ENCODE results near the gene SPDEF.

The SPDEF gene

DNA sequence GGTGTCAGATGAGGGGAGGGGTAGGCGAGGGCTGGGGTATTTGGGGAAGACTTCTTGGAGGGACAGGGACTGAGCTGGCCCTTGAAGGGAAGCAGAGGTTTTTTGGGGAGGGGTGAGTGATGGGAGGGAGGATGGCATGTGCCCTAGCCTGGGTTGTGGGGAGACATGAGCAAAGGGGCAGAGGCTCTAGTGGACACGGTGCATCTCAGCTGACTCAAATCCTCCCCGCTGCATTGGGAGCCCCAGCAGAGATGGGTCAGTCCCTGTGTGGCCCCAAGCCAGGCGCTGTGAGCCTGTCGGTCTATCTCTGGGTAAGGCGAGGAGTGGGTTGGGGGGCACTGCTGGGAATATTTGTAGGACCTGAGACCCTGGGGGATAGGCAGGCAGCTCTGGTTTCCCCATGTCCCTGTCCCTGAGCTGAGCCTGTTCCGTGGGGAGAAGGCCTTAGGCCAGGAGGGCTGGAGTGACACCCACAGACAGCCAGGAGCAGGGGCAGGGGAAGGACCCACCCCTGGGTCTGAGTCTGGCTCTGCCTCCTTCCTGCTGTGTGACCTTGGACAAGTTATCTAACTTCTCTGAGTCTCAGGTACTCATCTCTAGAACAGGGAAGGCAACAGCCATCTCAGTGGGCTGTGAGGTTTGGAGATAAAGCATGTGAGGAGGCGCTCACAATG lies 36.0 kb downstream of the SPDEF start:
- TF ChIP-seq MYC (IDR thresholded peaks at IDR 0.05; ENCODE audit: low read depth, low read length) (no peak), POLR2A (IDR thresholded peaks at IDR 0.05; ENCODE audit: extremely low read depth, insufficient read length) (no peak)
- TF ChIP-seq, protein P1, sequence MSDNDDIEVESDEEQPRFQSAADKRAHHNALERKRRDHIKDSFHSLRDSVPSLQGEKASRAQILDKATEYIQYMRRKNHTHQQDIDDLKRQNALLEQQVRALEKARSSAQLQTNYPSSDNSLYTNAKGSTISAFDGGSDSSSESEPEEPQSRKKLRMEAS (IDR thresholded peaks at IDR 0.05; ENCODE audit: low read depth, low read length), result no peak
- TF ChIP-seq, protein P2, sequence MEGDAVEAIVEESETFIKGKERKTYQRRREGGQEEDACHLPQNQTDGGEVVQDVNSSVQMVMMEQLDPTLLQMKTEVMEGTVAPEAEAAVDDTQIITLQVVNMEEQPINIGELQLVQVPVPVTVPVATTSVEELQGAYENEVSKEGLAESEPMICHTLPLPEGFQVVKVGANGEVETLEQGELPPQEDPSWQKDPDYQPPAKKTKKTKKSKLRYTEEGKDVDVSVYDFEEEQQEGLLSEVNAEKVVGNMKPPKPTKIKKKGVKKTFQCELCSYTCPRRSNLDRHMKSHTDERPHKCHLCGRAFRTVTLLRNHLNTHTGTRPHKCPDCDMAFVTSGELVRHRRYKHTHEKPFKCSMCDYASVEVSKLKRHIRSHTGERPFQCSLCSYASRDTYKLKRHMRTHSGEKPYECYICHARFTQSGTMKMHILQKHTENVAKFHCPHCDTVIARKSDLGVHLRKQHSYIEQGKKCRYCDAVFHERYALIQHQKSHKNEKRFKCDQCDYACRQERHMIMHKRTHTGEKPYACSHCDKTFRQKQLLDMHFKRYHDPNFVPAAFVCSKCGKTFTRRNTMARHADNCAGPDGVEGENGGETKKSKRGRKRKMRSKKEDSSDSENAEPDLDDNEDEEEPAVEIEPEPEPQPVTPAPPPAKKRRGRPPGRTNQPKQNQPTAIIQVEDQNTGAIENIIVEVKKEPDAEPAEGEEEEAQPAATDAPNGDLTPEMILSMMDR (IDR thresholded peaks at IDR 0.05; ENCODE audit: low read depth, low read length), result no peak

DNA sequence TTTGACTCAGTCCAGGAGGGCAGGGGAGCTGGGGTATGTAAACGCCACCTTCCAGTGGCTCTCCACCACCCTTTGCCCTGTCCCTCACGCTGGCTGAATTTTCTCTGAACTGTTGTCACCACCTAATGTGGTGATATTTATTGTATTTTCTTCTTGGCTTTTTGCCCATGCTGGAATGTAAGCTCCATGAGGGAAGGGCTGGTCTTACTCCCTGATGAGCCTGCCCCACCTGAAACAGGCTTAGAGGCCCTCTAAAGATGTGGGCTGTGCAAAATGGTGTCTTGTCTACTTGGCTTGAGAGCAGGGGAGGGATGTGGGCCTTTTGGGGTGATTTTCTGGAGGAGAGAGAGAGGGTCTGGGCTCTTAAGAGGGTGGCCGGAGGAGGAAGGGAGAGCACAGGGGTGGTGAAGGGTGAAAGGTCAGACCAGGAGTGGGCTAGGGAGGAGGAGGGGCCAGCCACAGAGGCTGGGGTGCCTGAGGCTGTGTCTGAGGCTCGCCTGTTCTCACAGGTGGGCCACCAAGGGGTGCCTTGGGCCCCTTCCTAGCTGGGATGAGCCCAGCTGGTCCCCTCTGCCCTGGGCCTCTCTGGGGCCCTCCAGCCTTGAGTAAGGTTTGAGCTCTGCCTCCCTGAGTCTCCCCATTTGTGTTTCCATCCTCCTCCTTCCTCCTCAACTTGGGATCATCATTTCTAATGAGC lies 37.3 kb downstream of the SPDEF start:
- DNase-seq (ENCODE audit: low read depth), result no peak
- TF ChIP-seq, protein P1 (IDR thresholded peaks at IDR 0.05; ENCODE audit: low read depth, low read length), result no peak
- TF ChIP-seq MYC (IDR thresholded peaks at IDR 0.05; ENCODE audit: low read depth, low read length) (no peak), POLR2A (IDR thresholded peaks at IDR 0.05; ENCODE audit: extremely low read depth, insufficient read length) (no peak)
- TF ChIP-seq, protein P2 (IDR thresholded peaks at IDR 0.05; ENCODE audit: low read depth, low read length), result no peak

More for the DNA sequence above, 36.0 kb downstream of the SPDEF start:
- no peak overlapping the region for H3K4me3 ChIP-seq (ENCODE audit: low read depth, low read length)
- DNase-seq (ENCODE audit: low read depth), result no peak

DNA sequence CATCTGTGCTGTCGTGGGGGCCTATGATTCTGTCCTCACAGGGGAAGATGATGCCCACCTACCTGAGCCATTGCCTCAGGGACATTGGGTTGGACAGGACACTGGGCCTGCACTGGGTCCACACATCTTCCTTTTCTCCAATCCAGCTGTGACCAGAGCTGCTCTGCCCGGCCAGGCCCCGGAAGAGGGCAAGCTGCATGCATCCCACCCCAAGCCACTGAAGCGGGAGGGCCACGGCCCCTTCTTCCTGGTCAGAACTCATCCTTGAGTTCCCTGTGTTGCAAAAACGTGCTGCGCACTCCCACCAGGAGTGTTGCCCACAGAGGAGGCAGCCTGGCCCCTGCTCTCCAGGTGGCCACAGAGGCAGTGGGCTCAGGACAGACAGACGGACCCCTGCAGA lies 38.2 kb downstream of the SPDEF start:
- TF ChIP-seq, protein P2 (IDR thresholded peaks at IDR 0.05; ENCODE audit: low read depth, low read length), result no peak
- no peak for TF ChIP-seq MYC (IDR thresholded peaks at IDR 0.05; ENCODE audit: low read depth, low read length)
- TF ChIP-seq POLR2A (IDR thresholded peaks at IDR 0.05; ENCODE audit: extremely low read depth, insufficient read length), result no peak
- TF ChIP-seq, protein P1 (IDR thresholded peaks at IDR 0.05; ENCODE audit: low read depth, low read length), result no peak
- H3K4me3 ChIP-seq (ENCODE audit: low read depth, low read length), result no peak overlapping the region
- no peak for DNase-seq (ENCODE audit: low read depth)

More for the DNA sequence above, 37.3 kb downstream of the SPDEF start:
- H3K4me3 ChIP-seq (ENCODE audit: low read depth, low read length), result no peak overlapping the region

DNA sequence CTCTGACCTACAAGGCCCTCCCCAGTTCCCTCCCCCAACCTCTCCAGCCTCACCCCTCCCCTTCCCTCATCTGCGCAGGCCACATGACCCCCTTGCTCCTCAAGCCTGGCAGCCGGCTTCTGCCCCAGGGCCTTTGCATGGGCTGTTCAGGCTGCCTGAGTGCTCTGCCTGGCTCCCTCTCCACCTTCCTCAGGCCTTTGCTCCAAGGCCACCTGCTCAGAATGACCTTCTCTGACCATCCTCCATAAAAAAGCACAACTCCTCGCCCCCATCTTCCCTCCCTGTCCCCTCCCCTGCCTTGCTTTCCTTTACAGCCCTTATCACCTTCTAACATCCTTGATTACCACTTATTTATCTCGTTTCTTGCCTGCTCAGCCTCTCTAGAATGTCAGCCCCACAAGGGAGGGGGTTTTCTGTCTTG lies 38.7 kb downstream of the SPDEF start:
- DNase-seq (ENCODE audit: low read depth), result no peak
- no peak overlapping the region for H3K4me3 ChIP-seq (ENCODE audit: low read depth, low read length)
- TF ChIP-seq, protein P1 (IDR thresholded peaks at IDR 0.05; ENCODE audit: low read depth, low read length), result no peak
- TF ChIP-seq, protein P2 (IDR thresholded peaks at IDR 0.05; ENCODE audit: low read depth, low read length), result no peak
- TF ChIP-seq POLR2A (IDR thresholded peaks at IDR 0.05; ENCODE audit: extremely low read depth, insufficient read length) (no peak), MYC (IDR thresholded peaks at IDR 0.05; ENCODE audit: low read depth, low read length) (no peak)

DNA sequence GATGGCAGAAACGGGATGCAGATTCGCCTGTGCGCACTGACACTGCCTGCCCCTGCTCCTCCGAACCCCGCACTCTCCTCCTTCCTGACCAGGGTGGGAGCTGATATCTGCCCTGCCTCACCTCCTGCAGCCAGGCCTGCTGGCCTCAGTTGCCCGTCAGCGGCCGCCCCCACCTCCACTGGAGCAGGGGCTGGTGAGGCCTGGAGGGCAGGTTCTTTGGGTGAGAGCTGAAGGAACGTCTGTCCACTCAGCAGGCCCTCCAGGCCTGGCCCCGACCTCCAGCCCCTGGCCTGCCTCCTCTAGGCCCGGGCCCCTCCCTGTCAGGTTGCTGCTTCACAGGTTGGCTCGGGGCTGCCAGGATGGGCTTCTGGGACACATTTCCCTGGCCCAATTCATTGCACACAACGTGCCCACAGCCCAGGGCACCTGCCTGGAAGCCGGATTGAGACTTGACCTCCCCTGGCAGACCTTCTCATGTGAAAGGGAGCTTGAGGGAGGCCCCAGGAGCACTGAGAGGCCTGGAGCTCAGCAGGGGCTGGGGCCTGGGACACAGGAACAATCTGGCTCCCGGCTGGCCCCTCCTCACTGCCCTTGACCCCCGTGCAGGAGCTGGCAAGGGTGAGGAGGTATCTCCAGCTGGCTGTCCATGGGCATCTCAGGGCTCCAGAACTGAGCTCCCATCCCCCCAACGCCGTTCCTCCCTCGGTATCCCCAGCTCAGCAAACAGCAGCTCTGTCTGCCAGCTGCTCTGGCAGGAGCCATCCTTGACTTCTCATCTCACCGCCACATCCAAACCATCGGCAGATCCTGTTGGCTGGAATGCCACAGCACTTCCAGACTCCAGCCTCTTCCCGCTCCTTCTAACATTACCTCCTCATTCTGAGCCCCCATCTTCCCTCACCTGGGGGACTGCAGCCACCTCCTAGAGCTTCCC lies 39.5 kb downstream of the SPDEF start:
- DNase-seq (ENCODE audit: low read depth), result no peak
- TF ChIP-seq MYC (IDR thresholded peaks at IDR 0.05; ENCODE audit: low read depth, low read length), result no peak
- TF ChIP-seq, protein P2 (IDR thresholded peaks at IDR 0.05; ENCODE audit: low read depth, low read length), result no peak
- TF ChIP-seq POLR2A (IDR thresholded peaks at IDR 0.05; ENCODE audit: extremely low read depth, insufficient read length), result no peak
- TF ChIP-seq, protein P1 (IDR thresholded peaks at IDR 0.05; ENCODE audit: low read depth, low read length), result no peak

More for the DNA sequence above, 39.5 kb downstream of the SPDEF start:
- H3K4me3 ChIP-seq (ENCODE audit: low read depth, low read length), result no peak overlapping the region
